Stimulated activated CD8-positive, alpha-beta memory T cell treated with anti-CD3 and anti-CD28 coated beads, Interleukin-7, amount 100 ng/mL, for 1 hour (primary cell): ENCODE data around the gene DCN.
"Not testable (repeated sequence)": the region's sequence is repeated elsewhere in the genome, so short reads cannot be mapped to it uniquely, and the experiment has no call there.

Experiments used
- DNase-seq, 2 donors: peaks; one replicate each; pipeline ENCODE4 v3.0.0-alpha.2; 2020; ENCODE audit warnings: low read depth in 2 of 2

Gene DCN, protein sequence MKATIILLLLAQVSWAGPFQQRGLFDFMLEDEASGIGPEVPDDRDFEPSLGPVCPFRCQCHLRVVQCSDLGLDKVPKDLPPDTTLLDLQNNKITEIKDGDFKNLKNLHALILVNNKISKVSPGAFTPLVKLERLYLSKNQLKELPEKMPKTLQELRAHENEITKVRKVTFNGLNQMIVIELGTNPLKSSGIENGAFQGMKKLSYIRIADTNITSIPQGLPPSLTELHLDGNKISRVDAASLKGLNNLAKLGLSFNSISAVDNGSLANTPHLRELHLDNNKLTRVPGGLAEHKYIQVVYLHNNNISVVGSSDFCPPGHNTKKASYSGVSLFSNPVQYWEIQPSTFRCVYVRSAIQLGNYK

GRCh38 chr12:91182636-91183455, at the start of gene DCN:
DCN (minus strand) TSS chr12:91182817; CDS start chr12:91178552, 4,265 bp downstream.
- no peak for DNase-seq

DNA sequence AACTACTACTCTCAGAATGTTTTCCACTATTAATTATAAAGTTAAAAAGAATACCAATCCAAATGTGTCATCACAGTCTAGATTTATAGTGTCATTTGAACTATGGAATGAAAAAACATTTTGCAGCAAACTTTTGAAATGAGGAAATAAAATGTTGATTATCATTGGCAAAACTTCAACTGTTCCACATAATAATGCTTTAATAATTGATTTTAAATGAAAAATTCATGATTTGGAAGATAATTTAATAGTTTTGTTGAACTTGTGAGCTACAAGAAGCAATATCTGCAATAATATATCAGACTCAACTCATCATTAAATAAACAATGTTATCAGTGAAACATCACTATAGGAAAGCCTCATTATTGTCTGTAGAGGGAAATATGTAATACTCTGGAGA, 48.2 kb upstream of the DCN start:
- no peak for DNase-seq

- DNase-seq: no peak
Observed at GRCh38 chr12:91226951-91227350, 44.3 kb upstream of the DCN start.

GRCh38 chr12:91225316-91225715, 42.7 kb upstream of the DCN start:
- DNase-seq: no peak

GRCh38 chr12:91224401-91224800, 41.8 kb upstream of the DCN start:
- no peak for DNase-seq

GRCh38 chr12:91222746-91223145, 40.1 kb upstream of the DCN start:
- DNase-seq: no peak

DNA sequence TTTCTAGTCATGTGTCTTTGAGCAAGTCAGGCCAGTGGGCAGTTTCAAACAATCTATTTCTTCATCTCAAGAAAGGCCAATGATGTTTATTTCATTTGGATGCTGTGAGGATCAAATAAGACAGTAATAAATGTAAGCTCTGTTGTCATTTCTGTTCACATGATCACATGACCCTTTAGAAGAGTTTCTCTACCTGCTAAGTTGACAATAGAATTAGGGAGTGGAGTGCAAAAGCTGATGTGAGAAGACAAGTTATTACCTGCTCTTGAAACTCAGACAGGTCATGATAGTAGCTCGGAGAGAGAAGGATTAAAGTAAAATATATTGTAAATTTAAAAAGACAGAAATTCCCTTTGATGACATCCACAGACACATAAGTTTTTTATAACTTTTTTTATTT, 37.3 kb upstream of the DCN start:
- DNase-seq: no peak

DNA sequence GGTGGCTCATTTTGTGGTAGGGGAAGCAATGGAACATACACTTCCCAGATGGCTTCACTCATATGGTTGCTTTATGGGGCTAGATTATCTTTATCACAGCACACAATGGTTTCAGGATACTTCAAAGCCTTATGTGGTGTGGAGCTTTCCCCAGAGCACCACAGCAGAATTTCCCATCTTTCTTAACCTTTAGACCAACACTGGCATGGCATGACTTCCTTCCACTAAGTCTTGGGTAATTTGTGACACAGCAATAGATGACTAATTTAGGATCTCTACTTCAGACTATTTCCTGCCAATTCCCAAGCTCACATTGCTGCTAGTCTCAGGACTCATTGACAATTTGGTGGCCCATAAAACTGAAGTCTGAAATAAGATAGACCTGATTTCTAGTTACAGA, 36.9 kb upstream of the DCN start:
- no peak for DNase-seq

- DNase-seq: no peak
Observed at GRCh38 chr12:91216871-91217270, 34.3 kb upstream of the DCN start.

DNA sequence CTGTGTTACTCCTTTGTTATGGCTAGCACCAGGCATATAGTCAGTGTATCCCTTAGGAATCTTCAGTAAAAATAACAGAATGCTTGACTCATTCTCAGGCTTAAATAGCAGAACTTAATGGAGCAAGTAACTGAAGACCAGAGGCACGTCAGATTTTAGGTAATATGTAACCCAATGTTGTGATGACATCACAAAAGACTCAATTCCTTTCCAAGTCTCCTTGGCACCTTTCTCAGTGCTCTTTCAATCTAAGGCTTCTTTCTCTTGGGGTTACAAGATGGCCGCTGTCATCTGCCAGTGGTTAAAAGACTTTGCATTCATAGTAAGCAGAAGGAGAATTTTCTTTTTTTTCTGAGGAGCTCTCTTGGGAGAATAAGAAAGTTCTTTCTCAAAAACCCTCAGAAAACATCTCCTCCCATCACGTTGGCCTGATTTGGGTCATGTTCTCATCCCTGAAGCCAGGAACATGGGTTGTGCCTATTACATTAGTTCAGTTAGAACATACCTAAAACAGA, 33.4 kb upstream of the DCN start:
- no peak for DNase-seq

DNA sequence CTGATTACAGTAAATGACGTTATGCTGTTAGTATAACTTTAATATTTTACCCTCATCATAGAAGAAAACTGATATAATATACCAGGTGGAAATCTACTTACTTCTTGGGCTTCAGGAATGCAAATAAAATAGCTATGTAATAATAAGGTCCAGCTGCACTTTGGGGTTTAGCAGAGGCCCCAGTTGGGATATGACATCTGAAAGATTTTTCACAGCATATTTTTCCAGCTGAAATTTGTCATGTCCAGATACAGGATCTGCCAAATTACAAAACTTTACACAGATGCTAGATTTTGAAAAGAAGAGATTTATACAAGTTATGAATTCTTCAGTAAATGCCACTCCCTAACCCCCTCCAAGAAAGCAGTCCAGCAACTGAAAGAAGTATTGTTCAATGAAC, 29.2 kb upstream of the DCN start:
- no peak for DNase-seq

DNA sequence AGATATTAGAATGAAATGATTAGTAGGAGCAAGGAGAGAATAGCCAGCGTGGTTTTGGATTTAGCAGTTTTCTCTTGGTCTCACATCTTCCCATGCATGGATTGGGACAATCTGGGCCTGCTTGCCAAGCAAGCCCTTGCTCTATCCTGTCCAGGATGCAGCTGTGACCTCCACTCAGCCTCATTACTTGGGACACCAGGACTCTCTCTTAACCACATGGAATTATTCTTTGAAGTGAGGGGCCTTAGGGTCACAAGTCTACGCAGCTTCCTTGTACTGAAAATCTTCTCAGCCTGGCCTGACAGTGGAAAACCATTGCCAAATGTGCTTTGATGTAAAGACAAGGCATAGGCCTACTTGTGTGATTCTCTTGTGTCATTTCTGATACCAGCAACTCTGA, 28.0 kb upstream of the DCN start:
- no peak for DNase-seq

DNA sequence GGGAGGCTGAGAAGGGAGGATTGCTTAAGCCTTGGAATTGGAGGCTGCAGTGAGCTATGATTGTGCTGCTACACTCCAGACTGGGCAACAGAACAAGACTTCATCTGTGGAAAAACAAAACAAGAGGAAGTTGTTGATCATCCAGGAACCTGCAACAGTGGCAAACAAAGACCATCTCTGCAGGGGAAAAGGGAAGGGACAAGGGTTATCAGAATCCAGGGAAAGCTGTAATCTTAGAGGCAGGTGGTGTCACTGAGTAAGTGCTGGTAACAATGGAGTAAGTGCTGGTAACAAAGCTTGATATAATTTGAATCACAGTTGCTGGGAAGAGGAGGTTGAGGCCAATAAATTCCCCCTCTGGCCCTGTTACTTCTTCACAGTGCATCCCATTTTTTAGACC, 27.5 kb upstream of the DCN start:
- no peak for DNase-seq

- DNase-seq: not testable (repeated sequence)
Observed at GRCh38 chr12:91207301-91207700, 24.7 kb upstream of the DCN start.

- no peak for DNase-seq
Observed at GRCh38 chr12:91205811-91206210, 23.2 kb upstream of the DCN start.

DNA sequence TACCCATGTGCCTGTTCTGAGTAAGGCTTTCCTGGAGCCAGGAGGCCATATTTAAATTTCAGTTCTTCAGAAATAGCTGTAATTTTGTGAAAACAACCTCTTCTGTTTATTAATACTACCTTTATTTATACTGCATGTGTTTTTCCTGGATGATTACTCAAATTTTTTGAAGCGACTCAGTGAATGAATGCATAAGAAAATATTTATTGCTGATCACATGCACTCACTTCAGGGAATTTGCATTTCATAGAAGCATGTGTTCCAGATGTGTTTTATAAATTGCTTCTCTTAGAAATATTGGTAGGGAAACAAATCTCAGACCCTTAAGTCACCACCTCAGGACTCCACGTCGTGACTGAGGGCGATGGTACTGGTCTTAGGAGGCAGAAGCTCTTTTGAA, 21.8 kb upstream of the DCN start:
- DNase-seq: no peak

- no peak for DNase-seq
Observed at GRCh38 chr12:91203610-91204009, 21.0 kb upstream of the DCN start.

GRCh38 chr12:91202390-91202789, 19.8 kb upstream of the DCN start:
- DNase-seq: no peak

DNA sequence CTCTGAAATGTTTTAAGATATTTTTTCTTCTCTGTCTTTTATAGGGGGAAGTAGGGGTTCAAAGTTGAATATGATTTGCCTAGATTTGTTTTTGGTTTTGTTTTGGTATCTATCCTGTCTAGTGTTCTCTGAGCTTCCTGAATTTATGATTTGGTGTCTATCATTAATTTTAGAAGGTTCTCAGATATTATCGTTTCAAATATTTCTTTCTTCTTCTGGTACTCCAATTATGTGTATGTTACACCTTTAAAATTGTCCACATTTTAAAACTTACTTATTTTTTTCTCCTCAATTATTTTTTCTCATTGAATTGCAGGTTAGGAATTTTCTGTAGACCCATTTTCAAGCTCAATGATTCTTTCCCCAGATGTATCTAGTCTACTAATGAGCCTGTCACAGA, 13.8 kb upstream of the DCN start:
- DNase-seq: no peak

- DNase-seq: no peak
Observed at GRCh38 chr12:91194500-91194899, 11.9 kb upstream of the DCN start.

- no peak for DNase-seq
Observed at GRCh38 chr12:91191513-91192111, 9.0 kb upstream of the DCN start.

DNA sequence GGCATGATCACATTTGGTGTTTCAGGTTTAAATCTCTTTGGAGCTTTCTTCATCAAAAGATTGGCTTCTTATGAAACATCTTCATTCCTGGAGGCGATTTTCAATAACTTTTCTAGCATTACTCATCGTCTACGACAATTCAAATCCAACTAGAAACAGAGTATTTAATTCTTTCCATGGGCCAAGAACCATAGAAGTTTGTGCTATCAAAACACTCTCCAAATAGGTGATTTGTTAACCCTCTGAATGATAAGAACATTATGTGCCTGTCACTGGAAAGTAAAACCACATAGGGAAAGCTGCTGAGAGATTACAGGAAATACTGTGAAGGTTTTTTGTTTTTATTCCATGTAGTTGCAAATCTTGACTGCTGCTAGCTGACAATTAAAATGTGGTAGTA, 6.9 kb upstream of the DCN start:
- DNase-seq: no peak

GRCh38 chr12:91188778-91189177, 6.2 kb upstream of the DCN start:
- no peak for DNase-seq
